GM12865 (cell line): ENCODE data around the gene MYO6.

ENCODE experiments used
- DNase-seq: peaks from one replicate; pipeline ENCODE4 v3.0.0; 2010; ENCODE audit warnings: low read depth
- H3K4me3 ChIP-seq: 2 replicates; pipeline ENCODE4 v1.5.1; 2011; ENCODE audit warnings: mild to moderate bottlenecking, low read depth, low read length, control low read depth
- CTCF ChIP-seq: IDR thresholded peaks from 2 replicates; pipeline ENCODE4 v1.5.1; 2011; ENCODE audit warnings: low read length, control low read depth, low read depth, inconsistent platforms; ENCODE audit not compliant: insufficient read depth; ENCODE audit errors: missing control alignments

The MYO6 gene

GRCh38 chr6:75926293-75927168, 177.5 kb downstream of the MYO6 start:
- peak; percentile 13 for DNase-seq
- no peak overlapping the region for H3K4me3 ChIP-seq
- no peak for TF ChIP-seq CTCF

GRCh38 chr6:75931011-75931680, 182.1 kb downstream of the MYO6 start:
- no peak overlapping the region for H3K4me3 ChIP-seq
- TF ChIP-seq CTCF, result no peak

GRCh38 chr6:75932067-75932466, 183.0 kb downstream of the MYO6 start:
- peak; percentile 47 for DNase-seq
- TF ChIP-seq CTCF, result peak; percentile 56
- H3K4me3 ChIP-seq, result no peak overlapping the region

More at GRCh38 chr6:75931011-75931680, 182.1 kb downstream of the MYO6 start:
- no peak for DNase-seq

- H3K4me3 ChIP-seq, result no peak overlapping the region
- no peak for TF ChIP-seq CTCF
- no peak for DNase-seq
Measured at GRCh38 chr6:75933387-75933975, 184.4 kb downstream of the MYO6 start.

GRCh38 chr6:75934643-75935472, 185.8 kb downstream of the MYO6 start:
- peak; percentile 74 for TF ChIP-seq CTCF
- 0 out of 2 replicates have a peak overlapping the region, but pooled peaks have one; percentile 10 for H3K4me3 ChIP-seq
- peak; percentile 65 for DNase-seq

GRCh38 chr6:75935473-75935793, 186.4 kb downstream of the MYO6 start:
- TF ChIP-seq CTCF, result no peak
- no peak overlapping the region for H3K4me3 ChIP-seq
- DNase-seq, result no peak
